Measurements from ENCODE around the gene TDRD1.

DNA sequence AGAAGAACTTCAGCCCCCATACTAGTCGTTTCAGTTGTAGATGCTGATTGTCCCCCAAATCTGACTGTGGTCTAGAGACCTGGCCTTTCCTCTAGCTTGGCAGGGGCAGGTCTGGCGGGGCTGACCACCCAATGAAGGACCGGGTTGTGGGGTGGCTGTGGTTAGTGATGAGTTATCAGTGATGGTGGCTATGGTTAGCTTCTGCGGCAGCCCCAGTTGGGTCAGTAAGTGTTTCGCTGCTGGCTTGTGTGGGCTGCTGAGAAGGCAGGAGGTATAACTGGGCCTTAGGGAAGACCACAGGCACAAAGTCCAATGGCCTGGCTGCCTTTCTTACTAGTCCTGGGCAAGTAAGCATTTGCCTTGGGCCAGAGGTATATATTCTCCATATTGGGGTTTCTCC, 81.2 kb downstream of the TDRD1 start:
- TF ChIP-seq POLR2A (IDR thresholded peaks at IDR 0.05; ENCODE audit: low read depth, low read length) = no peak
- no peak for TF ChIP-seq POLR2AphosphoS5 (IDR thresholded peaks at IDR 0.05; ENCODE audit: low read depth, low read length)
